Endometrium (tissue), 2 donors: ENCODE measurements around the gene MEF2C.

Experiments used
- FAIRE-seq: peaks from 2 replicates; lab custom pipeline; 2012; peaks lifted over from hg19 to GRCh38; lab: Jason Lieb, UNC
- donor health status: control.
- donor health status: control.

Gene MEF2C

DNA sequence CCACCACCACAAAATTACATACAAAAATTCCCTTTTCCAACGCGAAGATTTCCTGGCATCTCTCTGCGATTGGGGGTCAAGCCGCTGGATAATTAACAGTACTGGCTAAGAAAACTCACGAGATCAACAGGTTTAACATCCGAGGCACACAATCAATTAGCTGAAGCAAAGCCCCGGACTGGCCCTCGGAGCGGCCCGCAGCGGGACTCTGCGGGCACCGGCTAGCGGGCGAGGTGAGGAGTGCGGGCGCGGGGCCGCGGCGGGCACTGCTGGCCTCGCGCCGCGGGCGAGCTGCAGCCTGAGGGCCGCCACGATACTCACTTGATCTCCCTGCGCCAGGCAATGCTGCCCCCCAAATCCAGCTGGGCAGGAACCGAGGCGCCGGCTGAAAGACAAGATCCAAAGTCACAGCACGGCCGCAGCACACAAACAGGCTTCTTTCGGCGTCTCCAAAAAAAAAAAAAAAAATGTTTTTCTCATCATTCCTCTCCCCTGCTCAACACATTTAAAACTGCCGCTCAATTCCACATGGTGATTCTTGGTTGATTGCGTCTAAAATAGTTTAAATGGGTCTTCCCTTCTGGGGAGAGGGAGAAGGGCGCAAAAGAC lies 210.2 kb downstream of the MEF2C start:
- FAIRE-seq: no peak

DNA sequence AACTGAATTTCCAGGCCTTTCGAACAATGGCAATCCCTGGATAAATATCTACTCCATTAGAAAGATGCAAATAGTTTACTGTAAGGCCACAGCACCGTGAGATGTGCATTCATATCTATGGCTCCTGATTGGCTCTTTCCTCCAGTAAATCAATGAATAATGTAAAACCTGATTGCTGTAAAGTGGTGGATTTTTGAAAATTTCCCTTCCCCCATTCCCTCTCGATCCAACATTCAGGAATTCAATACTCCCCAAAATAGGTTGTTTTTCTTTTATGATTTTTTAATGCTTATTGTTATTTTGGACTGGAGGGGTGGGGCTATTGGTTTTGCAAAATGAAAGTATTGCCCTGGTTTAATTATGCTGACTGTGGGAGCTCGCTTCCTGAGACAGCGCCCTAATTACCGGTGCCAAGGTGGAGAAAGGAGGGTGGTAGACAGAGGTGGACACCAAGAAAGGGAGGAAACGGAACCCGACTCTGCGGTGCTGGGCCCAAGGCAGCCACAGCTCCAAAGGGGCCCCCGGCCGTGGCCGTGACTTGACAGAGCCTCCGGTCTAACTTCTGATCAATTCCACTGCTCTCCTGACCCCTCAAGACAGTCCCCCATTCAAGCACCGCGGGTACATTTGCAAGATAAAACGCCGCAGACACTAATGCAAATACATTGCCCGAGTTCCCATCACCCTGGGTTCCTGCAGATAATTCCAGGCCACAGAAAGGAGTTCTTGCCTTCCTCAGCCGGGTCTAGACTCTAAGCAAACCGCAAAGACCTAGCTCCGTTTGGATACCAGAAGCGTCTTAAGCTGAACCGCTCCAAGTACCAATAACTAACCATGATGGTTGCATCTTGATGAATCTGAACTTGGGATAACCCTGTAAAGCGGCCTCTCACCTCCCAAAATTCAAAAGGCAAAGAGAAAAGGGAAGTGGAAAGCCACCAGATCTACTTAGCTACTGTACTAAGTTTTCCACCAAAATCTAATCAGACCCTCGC lies 211.2 kb downstream of the MEF2C start:
- FAIRE-seq: no peak

DNA sequence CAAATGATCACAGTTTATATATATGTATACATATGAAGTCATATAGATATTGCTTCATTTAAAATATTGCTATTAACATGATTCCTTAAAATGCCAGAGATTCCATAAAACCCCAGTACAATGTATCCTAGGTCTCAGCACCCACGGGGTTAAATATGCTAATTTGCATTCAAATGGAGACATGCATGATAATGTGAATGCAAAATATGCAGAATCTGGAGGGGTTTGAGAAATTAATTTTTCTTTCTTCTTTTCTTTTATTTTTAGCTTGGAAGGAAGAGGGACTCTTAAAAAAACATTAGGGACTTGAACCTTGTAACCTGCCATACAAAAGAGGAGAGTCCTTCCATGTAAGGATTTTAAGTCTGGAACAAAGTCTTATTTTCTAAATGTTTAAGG lies 211.9 kb downstream of the MEF2C start:
- no peak for FAIRE-seq

DNA sequence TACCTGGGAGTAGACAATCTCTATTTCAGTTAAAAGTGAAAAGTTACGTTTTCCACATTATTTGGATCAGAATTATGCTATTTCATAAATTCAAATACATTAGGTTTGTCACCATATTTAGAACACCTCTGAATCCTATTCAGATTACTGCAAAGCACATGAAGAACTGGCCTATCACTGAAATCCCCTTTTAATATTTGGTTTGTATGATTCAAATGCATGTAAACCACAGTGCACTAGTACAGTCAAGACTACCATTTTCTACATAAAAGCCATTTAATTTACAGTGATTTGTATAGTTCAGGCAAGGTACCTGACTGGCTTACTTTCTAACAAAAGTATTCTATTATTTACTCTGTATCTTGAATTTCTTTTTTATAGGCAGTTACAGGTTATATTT lies 212.5 kb downstream of the MEF2C start:
- FAIRE-seq: no peak

DNA sequence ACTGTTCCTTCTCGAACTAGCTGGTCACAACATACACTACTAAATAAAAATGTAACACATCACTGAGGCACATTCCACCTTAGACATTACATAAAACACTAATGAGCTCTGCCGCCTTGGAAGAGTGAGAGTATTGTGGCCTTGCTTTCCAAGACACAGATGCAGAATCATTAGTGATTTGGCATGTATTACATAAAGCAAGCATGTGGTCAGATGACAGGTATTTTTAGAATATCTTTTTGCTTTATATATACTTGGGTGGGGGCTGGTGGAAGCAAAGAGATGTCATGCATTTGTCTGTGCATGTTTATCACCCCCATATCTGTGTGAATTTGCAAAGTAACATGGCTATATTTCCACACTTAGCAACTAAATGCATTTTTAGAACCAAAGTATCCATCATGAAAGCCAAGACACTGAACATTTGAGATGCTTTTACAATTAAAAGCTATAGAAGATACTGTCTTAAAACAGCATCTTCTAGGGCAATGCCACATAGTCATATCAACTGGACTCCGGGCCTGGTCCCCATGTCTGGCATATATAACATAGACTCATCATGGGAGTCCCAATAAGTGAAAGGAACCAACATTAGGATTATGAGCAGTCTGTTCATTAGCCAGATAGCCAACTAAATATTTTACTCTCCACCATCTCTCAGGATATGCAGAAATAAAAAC lies 213.5 kb downstream of the MEF2C start:
- no peak for FAIRE-seq

DNA sequence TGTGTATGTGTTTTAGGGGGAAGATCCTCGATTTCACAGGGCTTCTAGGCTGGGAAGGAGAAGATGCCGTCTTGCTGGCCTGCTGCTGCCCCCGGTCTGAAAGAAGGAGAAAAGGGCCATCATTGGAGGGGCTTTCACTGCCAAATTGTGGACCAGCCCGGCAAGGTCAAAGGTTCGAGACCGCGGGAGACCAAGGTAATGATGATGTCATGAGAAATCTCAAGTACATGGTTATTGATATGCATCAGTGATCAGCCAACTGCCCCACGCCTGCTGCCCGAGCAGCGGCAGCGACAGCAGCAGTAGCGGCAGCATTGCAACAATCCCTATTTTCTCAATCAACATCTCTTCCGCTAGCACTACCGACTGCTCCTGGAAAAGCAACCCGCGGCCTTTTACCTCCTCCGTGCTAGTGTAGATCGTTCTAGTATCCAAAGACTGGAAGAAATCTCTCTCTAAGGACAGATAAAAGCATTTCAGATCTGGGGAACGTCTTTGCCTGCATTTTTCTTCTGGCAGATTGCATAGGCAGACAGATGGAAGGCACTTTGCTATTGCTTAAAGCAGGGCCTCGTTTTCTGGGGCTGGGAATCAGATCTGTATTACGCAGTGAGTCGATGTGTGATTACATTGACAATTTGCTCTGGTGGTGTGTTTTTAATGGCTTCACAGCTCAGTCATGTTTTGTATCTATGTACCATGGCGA lies 215.3 kb downstream of the MEF2C start:
- FAIRE-seq: no peak
